GM18867 (cell line): ENCODE measurements around the gene C10orf95.

Experiments
- ATAC-seq: cut with Tn5 transposase; IDR thresholded peaks from one replicate; pipeline ENCODE4 v1.9.1; 2021; ENCODE audit warnings: mild to moderate bottlenecking, moderate library complexity; ENCODE audit not compliant: unreplicated experiment

C10orf95 gene

GRCh38 chr10:102435529-102436233 lies 15.7 kb downstream of the C10orf95 start:
- ATAC-seq = no peak

GRCh38 chr10:102435133-102435497 lies 16.2 kb downstream of the C10orf95 start:
- ATAC-seq = no peak

GRCh38 chr10:102434394-102435132 lies 16.8 kb downstream of the C10orf95 start:
- no peak for ATAC-seq

- no peak for ATAC-seq
These were observed 17.7 kb downstream of the C10orf95 start for GRCh38 chr10:102433619-102434046.

GRCh38 chr10:102432162-102432950 lies 19.0 kb downstream of the C10orf95 start, which contains the start of gene CUEDC2:
Gene CUEDC2, minus strand, starts transcription at chr10:102432574. Its CDS starts 7,386 bp downstream, at chr10:102425188.
- peak; percentile 86 for ATAC-seq

GRCh38 chr10:102431452-102432124 lies 19.8 kb downstream of the C10orf95 start:
- ATAC-seq = no peak

GRCh38 chr10:102429468-102429867 lies 21.9 kb downstream of the C10orf95 start:
- ATAC-seq = no peak

GRCh38 chr10:102426803-102427287 lies 24.5 kb downstream of the C10orf95 start:
- no peak for ATAC-seq

- ATAC-seq = no peak
These were observed 25.9 kb downstream of the C10orf95 start for GRCh38 chr10:102425444-102425843.

- no peak for ATAC-seq
These were observed 26.4 kb downstream of the C10orf95 start for GRCh38 chr10:102424916-102425315.

- no peak for ATAC-seq
These were observed 27.2 kb downstream of the C10orf95 start for GRCh38 chr10:102424145-102424544.

GRCh38 chr10:102423372-102423968 lies 27.9 kb downstream of the C10orf95 start:
- ATAC-seq = no peak

- ATAC-seq = no peak
These were observed 28.7 kb downstream of the C10orf95 start for GRCh38 chr10:102422545-102423129.

- ATAC-seq = peak; percentile 7
These were observed 29.4 kb downstream of the C10orf95 start for GRCh38 chr10:102421757-102422512.

GRCh38 chr10:102421507-102421756 lies 29.9 kb downstream of the C10orf95 start:
- no peak for ATAC-seq

GRCh38 chr10:102420714-102421506 lies 30.4 kb downstream of the C10orf95 start, which contains the start of gene FBXL15:
Gene FBXL15, plus strand, starts transcription at chr10:102420836. Its CDS starts 294 bp downstream, at chr10:102421130.
- ATAC-seq = peak; percentile 76

- no peak for ATAC-seq
These were observed 31.1 kb downstream of the C10orf95 start for GRCh38 chr10:102420181-102420713.
